SU-DHL-6 (cell line): ENCODE data around the gene HS6ST2.
"Not testable (repeated sequence)": the region's sequence is repeated elsewhere in the genome, so short reads cannot be mapped to it uniquely, and the experiment has no call there.

Source experiments
- H2AFZ ChIP-seq: fragments of 200-600 bp; sonication (generic); 2 replicates; pipeline ENCODE4 v1.6.1; 2014; ENCODE audit warnings: low read depth, mild to moderate bottlenecking, moderate library complexity, mixed read lengths, antibody characterized with exemption, low read length; ENCODE audit not compliant: severe bottlenecking
- H3F3A ChIP-seq: fragments of 200-600 bp; shearing (Covaris generic); 2 replicates; pipeline ENCODE4 v1.6.0; 2016; ENCODE audit warnings: antibody characterized with exemption, mild to moderate bottlenecking; ENCODE audit not compliant: insufficient read depth
- H3K27ac ChIP-seq: fragments of 200-600 bp; sonication (generic); 2 replicates; pipeline ENCODE4 v1.5.1; 2016; ENCODE audit warnings: low read depth, mild to moderate bottlenecking, low read length, moderate library complexity, mixed read lengths
- H3K27me3 ChIP-seq: fragments of 200-600 bp; sonication (generic), shearing (Covaris generic); 2 replicates; pipeline ENCODE4 v1.6.0; 2014; ENCODE audit warnings: mild to moderate bottlenecking, low read length
- H3K36me3 ChIP-seq: fragments of 200-600 bp; sonication (generic); 2 replicates; pipeline ENCODE4 v1.6.1; 2014; ENCODE audit warnings: mild to moderate bottlenecking, low read length, mixed read lengths
- H3K4me2 ChIP-seq: fragments of 300-600, 200-600 bp; shearing (Covaris generic), sonication (generic); 2 replicates; pipeline ENCODE4 v1.6.0; 2014; ENCODE audit warnings: low read length, low read depth, mild to moderate bottlenecking; ENCODE audit not compliant: poor library complexity, severe bottlenecking
- H3K4me3 ChIP-seq: fragments of 200-600 bp; sonication (generic); 2 replicates; pipeline ENCODE4 v1.5.1; 2014; ENCODE audit warnings: antibody characterized with exemption, low read length, mild to moderate bottlenecking, mixed read lengths; ENCODE audit not compliant: insufficient read depth, poor library complexity, severe bottlenecking
- H3K79me2 ChIP-seq: fragments of 200-600 bp; sonication (generic); 2 replicates; pipeline ENCODE4 v1.6.1; 2014; ENCODE audit warnings: mild to moderate bottlenecking, low read length, moderate library complexity; ENCODE audit not compliant: insufficient read depth
- H3K9ac ChIP-seq: fragments of 200-600 bp; sonication (generic); 2 replicates; pipeline ENCODE4 v1.7.0; 2014; ENCODE audit warnings: mild to moderate bottlenecking, low read length
- H3K9me2 ChIP-seq: fragments of 200-600 bp; sonication (generic); replicated peaks from 2 replicates; pipeline ENCODE4 v1.6.1; 2014; ENCODE audit warnings: low read length; ENCODE audit not compliant: insufficient read depth
- H3K9me3 ChIP-seq: fragments of 200-600 bp; sonication (generic); 2 replicates; pipeline ENCODE4 v1.6.1; 2014; ENCODE audit warnings: low read length, mixed read lengths; ENCODE audit not compliant: insufficient read depth
- H4K20me1 ChIP-seq: fragments of 200-600 bp; sonication (generic); 2 replicates; pipeline ENCODE4 v1.6.1; 2014; ENCODE audit warnings: low read depth, mild to moderate bottlenecking, antibody characterized with exemption, low read length, moderate library complexity, mixed read lengths
- CTCF ChIP-seq: fragments of 200-600 bp; sonication (generic); IDR thresholded peaks from one replicate; pipeline ENCODE4 v1.5.1; 2017; ENCODE audit warnings: antibody characterized with exemption, mild to moderate bottlenecking, low read length, moderate library complexity; ENCODE audit not compliant: insufficient read depth, poor library complexity, severe bottlenecking
- EZH2phosphoT487 ChIP-seq: fragments of 200-600 bp; sonication (generic), shearing (Covaris generic); conservative IDR thresholded peaks from 2 replicates; pipeline ENCODE4 v1.6.1; 2018; ENCODE audit warnings: mild to moderate bottlenecking, antibody characterized with exemption, low read length, moderate library complexity, mixed read lengths

Gene HS6ST2

DNA sequence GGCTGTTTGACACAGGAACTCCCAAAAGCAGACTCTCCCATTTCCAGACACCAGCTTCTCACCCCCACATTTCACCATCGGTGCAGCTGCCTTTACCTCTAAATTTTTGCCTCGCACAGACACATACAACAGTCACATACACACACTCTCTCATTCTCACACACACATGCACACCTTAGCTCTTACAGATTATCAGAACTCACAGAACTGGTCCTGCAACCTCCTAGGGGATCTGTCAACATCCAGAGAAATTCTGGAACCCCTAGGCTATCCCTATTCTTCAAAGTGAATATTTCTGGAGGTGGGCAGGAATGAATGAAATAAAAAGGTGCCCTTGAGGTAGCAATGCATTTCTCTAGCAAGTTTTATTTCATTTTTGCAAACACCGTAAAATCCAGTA, 4.1 kb downstream of the HS6ST2 start:
- Histone ChIP-seq H3K36me3 (no peaks in the 10 kb centered on the region), H2AFZ (no peak overlapping the region), H3K79me2 (no peaks in the 10 kb centered on the region), H3K27me3 (no peaks in the 10 kb centered on the region), H4K20me1 (no peaks in the 10 kb centered on the region), H3F3A (no peaks in the 10 kb centered on the region), H3K9me2 (no peaks in the 10 kb centered on the region), H3K9ac (no peak overlapping the region), H3K9me3 (no peaks in the 10 kb centered on the region), H3K4me2 (no peak overlapping the region), H3K4me3 (no peak overlapping the region), H3K27ac (no peak overlapping the region)
- TF ChIP-seq EZH2phosphoT487, result no peak

DNA sequence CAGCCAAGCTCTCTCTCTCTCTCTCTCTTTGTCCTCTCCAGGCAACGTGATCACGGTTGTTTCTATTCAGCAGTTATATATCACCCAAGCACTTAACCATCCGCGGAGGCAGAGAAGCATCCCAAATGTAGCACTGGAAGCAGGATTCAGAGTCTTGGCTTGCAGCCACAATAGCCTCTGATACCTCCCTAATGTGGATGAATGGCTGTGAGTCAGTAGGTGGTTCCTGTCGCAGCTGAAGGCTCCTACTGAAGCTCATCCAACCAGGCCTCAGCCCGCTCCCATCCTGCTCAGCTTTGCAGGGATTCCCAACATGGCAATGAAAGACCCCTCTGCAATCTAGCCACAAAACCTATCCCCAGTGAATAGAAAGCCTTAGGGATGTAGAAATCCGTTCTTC, 5.1 kb downstream of the HS6ST2 start:
- no peaks in the 10 kb centered on the region for H3K36me3 ChIP-seq
- no peak overlapping the region for H3K4me2 ChIP-seq
- H3K9me3 ChIP-seq, result no peaks in the 10 kb centered on the region
- H3K79me2 ChIP-seq, result no peaks in the 10 kb centered on the region
- TF ChIP-seq EZH2phosphoT487, result no peak
- TF ChIP-seq CTCF, result no peak
- no peak overlapping the region for H3K4me3 ChIP-seq
- no peak overlapping the region for H3K9ac ChIP-seq
- H3F3A ChIP-seq, result no peaks in the 10 kb centered on the region
- H2AFZ ChIP-seq, result no peak overlapping the region
- no peaks in the 10 kb centered on the region for H3K9me2 ChIP-seq
- no peaks in the 10 kb centered on the region for H4K20me1 ChIP-seq
- H3K27me3 ChIP-seq, result no peaks in the 10 kb centered on the region
- H3K27ac ChIP-seq, result no peak overlapping the region

- no peak for TF ChIP-seq CTCF
- Histone ChIP-seq H3K27me3 (no peaks in the 10 kb centered on the region), H3K9me2 (no peaks in the 10 kb centered on the region), H3K4me2 (no peak overlapping the region), H2AFZ (no peak overlapping the region), H3K4me3 (no peak overlapping the region), H3K27ac (no peak overlapping the region), H3K79me2 (no peaks in the 10 kb centered on the region), H3K9ac (no peak overlapping the region), H3K9me3 (no peaks in the 10 kb centered on the region), H3F3A (no peaks in the 10 kb centered on the region), H4K20me1 (no peaks in the 10 kb centered on the region), H3K36me3 (no peaks in the 10 kb centered on the region)
Observed at GRCh38 chrX:132948648-132949260, 9.7 kb downstream of the HS6ST2 start.

- not testable (repeated sequence) for H3F3A ChIP-seq, H3K79me2 ChIP-seq, H3K27me3 ChIP-seq, H3K9ac ChIP-seq, H3K9me2 ChIP-seq, H3K4me3 ChIP-seq, H3K36me3 ChIP-seq, H3K27ac ChIP-seq, H2AFZ ChIP-seq, H3K9me3 ChIP-seq, H4K20me1 ChIP-seq, H3K4me2 ChIP-seq
Observed at GRCh38 chrX:132945055-132945599, 13.3 kb downstream of the HS6ST2 start.
